ENCODE measurements around the gene OPN4. TPM values are rescaled to one million over a fixed set of nuclear protein-coding genes. Genes with fewer than 3 reads are reported as not detected.
"Not testable (repeated sequence)": the region's sequence is repeated elsewhere in the genome, so short reads cannot be mapped to it uniquely, and the experiment has no call there.

The OPN4 gene
- total RNA-seq, 1 donor from 2014 or later, result not detected

GRCh38 chr10:86644152-86644793 is 10.1 kb upstream of the OPN4 start:
- no peak for ATAC-seq
- TF ChIP-seq CTCF (IDR thresholded peaks at IDR 0.05), result no peak
- H3K4me3 ChIP-seq, result no peak overlapping the region
- no peaks in the 10 kb centered on the region for H3K27me3 ChIP-seq (ENCODE audit: low read depth)
- H3K9me3 ChIP-seq, result no peaks in the 10 kb centered on the region
- H3K4me1 ChIP-seq, result peaks cover 5% of the 10 kb centered on the region
- H3K27ac ChIP-seq, result no peak overlapping the region
- no peaks in the 10 kb centered on the region for H3K36me3 ChIP-seq
- DNase-seq, result no peak
- intact Hi-C loops (cut with DNase I), result no loop called here

GRCh38 chr10:86644794-86645445 is 9.4 kb upstream of the OPN4 start:
- Histone ChIP-seq H3K9me3 (no peaks in the 10 kb centered on the region), H3K27me3 (ENCODE audit: low read depth) (no peaks in the 10 kb centered on the region), H3K36me3 (no peaks in the 10 kb centered on the region), H3K27ac (no peak overlapping the region), H3K4me3 (no peak overlapping the region), H3K4me1 (peaks cover 12% of the 10 kb centered on the region)
- no peak for DNase-seq
- TF ChIP-seq CTCF (IDR thresholded peaks at IDR 0.05), result no peak
- intact Hi-C loops (cut with DNase I), result no loop called here
- ATAC-seq, result no peak

GRCh38 chr10:86645621-86646165 is 8.7 kb upstream of the OPN4 start:
- intact Hi-C loops (cut with DNase I); ATAC-seq; H3K9me3 ChIP-seq; DNase-seq; H3K36me3 ChIP-seq; H3K27me3 ChIP-seq (ENCODE audit: low read depth); H3K4me3 ChIP-seq; H3K27ac ChIP-seq: not testable (repeated sequence)
- H3K4me1 ChIP-seq, result peaks cover 12% of the 10 kb centered on the region

GRCh38 chr10:86646532-86646931 is 7.8 kb upstream of the OPN4 start:
- DNase-seq (no peak), ATAC-seq (no peak)
- no peaks in the 10 kb centered on the region for H3K27me3 ChIP-seq (ENCODE audit: low read depth)
- H3K36me3 ChIP-seq, result no peaks in the 10 kb centered on the region
- intact Hi-C loops (cut with DNase I), result no loop called here
- H3K4me3 ChIP-seq, result no peak overlapping the region
- no peak for TF ChIP-seq CTCF (IDR thresholded peaks at IDR 0.05)
- H3K27ac ChIP-seq, result no peak overlapping the region
- peaks cover 12% of the 10 kb centered on the region for H3K4me1 ChIP-seq
- H3K9me3 ChIP-seq, result no peaks in the 10 kb centered on the region

GRCh38 chr10:86646933-86647332 is 7.4 kb upstream of the OPN4 start:
- no peaks in the 10 kb centered on the region for H3K27me3 ChIP-seq (ENCODE audit: low read depth)
- H3K9me3 ChIP-seq, result no peaks in the 10 kb centered on the region
- H3K4me3 ChIP-seq, result no peak overlapping the region
- H3K36me3 ChIP-seq, result no peaks in the 10 kb centered on the region
- intact Hi-C loops (cut with DNase I), result no loop called here
- no peak for TF ChIP-seq CTCF (IDR thresholded peaks at IDR 0.05)
- H3K4me1 ChIP-seq, result peaks cover 12% of the 10 kb centered on the region
- DNase-seq (no peak), ATAC-seq (no peak)
- no peak overlapping the region for H3K27ac ChIP-seq

Measured in lower lobe of right lung (tissue), 2 donors.